HEK293T (cell line): ENCODE results near the gene SLC25A42.

Experiments used
- BHLHE40 ChIP-seq: fragments of 450-650 bp; IDR thresholded peaks from 2 replicates; pipeline ENCODE4 v1.6.1; 2016; ENCODE audit warnings: mild to moderate bottlenecking, moderate library complexity, borderline replicate concordance
- FOXK2 ChIP-seq: fragments of 450-650 bp; IDR thresholded peaks from 2 replicates; pipeline ENCODE4 v1.6.1; 2016; ENCODE audit warnings: mild to moderate bottlenecking

DNA sequence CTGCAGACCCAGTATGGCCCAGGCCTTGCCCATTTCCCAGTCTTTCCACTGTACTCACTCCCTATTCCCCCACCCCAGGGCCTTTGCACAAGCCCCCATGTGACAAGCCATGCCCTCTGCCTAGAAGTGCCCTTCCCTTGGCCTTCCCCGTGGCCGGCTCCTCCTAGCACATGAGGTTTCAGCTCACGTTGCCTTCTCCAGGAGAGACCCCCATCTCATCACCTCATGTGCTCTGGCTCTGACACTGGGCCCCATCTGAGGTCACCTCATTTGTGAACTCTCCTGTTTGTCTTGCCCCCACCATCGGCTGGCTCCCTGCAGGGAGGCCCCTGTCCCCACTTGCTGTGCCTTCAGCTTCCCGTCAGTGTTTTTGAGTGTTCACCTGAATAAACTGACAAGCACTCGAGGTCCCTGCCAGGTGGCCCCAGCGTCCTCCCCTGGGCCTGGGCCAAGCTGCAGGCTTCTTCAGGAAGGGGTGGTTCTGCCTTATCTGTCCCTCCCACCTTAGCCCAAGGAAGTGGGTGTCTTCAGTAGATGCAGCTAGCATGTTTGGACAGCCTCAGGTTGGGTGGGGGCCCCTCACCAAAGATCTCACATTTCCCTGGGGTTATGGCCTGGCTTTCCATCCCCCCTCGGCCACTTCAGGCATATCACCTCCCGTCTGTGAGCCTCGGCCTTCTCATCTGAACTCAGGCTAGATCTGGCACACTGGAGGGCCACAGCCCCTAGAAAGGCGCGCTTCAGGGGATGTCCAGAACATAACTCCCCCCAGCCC, 3.8 kb upstream of the SLC25A42 start:
- TF ChIP-seq BHLHE40 = no peak
- no peak for TF ChIP-seq FOXK2
